ENCODE results near the gene UGT1A7. TPM values are rescaled to one million over a fixed set of nuclear protein-coding genes. Genes with fewer than 3 reads are reported as not detected.

The UGT1A7 gene
- total RNA-seq, 4 donors from 2014 or later: not detected

DNA sequence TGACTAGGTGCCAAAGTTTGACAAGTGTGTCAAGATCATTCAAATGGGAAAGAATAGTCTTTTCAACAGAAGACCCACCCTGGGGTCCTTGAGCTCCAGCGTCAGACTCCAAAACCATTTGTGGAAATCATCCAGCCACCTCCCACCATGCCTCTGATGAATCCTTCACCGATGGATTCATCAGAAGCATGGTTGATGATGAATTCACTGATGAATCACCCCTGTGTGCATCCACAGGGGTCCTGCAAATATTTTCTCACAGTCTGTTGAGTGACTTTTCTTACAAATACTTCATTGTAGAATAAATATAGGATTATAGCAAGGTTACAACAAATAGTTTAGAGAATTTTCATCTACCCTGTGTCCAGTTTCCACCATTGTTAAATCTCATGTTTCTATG is 5.7 kb upstream of the UGT1A7 start:
- ATAC-seq: no peak
- in situ Hi-C loops (cut with MboI; ENCODE audit: low sequenced_read_pairs in 4 of 4) (no loop called here), intact Hi-C loops (cut with DNase I; ENCODE audit: low total_unique reads) (no loop called here)
- Histone ChIP-seq H3K27me3 (no peaks in the 10 kb centered on the region), H3K4me3 (no peak overlapping the region), H3K4me1 (no peaks in the 10 kb centered on the region), H3K36me3 (no peaks in the 10 kb centered on the region), H3K27ac (no peak overlapping the region), H3K9me3 (no peaks in the 10 kb centered on the region)
- TF ChIP-seq, protein P1, sequence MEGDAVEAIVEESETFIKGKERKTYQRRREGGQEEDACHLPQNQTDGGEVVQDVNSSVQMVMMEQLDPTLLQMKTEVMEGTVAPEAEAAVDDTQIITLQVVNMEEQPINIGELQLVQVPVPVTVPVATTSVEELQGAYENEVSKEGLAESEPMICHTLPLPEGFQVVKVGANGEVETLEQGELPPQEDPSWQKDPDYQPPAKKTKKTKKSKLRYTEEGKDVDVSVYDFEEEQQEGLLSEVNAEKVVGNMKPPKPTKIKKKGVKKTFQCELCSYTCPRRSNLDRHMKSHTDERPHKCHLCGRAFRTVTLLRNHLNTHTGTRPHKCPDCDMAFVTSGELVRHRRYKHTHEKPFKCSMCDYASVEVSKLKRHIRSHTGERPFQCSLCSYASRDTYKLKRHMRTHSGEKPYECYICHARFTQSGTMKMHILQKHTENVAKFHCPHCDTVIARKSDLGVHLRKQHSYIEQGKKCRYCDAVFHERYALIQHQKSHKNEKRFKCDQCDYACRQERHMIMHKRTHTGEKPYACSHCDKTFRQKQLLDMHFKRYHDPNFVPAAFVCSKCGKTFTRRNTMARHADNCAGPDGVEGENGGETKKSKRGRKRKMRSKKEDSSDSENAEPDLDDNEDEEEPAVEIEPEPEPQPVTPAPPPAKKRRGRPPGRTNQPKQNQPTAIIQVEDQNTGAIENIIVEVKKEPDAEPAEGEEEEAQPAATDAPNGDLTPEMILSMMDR (IDR thresholded peaks at IDR 0.05 in 4 of 5, conservative IDR thresholded peaks at IDR 0.05 in 1 of 5): no peak
- no peak for TF ChIP-seq POLR2A (IDR thresholded peaks at IDR 0.05)
- no peak for DNase-seq

DNA sequence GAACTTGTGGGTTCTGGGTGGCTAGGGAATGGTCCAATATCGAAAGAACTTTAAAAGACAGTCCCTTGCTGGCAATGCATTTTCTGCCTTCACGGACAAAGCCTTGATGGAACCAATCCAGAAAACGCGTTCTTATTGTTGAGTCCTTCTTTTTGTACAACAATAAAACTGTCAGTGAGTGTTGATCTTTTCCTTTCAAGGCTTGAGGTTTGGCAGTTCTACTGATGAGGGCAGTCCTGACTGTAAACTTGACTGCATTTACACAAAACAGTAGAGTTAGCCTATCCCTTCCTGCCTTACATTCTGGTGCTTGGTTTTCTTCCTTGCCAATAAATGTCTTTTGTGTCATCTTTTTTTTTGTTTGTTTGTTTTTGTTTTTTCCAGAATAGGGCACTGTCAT is 2.5 kb upstream of the UGT1A7 start:
- no peak overlapping the region for H3K4me3 ChIP-seq
- DNase-seq: no peak
- no peaks in the 10 kb centered on the region for H3K36me3 ChIP-seq
- no peaks in the 10 kb centered on the region for H3K4me1 ChIP-seq
- intact Hi-C loops (cut with DNase I; ENCODE audit: low total_unique reads): no loop called here
- no peaks in the 10 kb centered on the region for H3K27me3 ChIP-seq
- H3K9me3 ChIP-seq: no peaks in the 10 kb centered on the region
- ATAC-seq: no peak
- H3K27ac ChIP-seq: no peak overlapping the region
- TF ChIP-seq, protein P1 (IDR thresholded peaks at IDR 0.05 in 4 of 5, conservative IDR thresholded peaks at IDR 0.05 in 1 of 5): no peak
- no peak for TF ChIP-seq POLR2A (IDR thresholded peaks at IDR 0.05)
- in situ Hi-C loops (cut with MboI; ENCODE audit: low sequenced_read_pairs in 4 of 4): no loop called here

DNA sequence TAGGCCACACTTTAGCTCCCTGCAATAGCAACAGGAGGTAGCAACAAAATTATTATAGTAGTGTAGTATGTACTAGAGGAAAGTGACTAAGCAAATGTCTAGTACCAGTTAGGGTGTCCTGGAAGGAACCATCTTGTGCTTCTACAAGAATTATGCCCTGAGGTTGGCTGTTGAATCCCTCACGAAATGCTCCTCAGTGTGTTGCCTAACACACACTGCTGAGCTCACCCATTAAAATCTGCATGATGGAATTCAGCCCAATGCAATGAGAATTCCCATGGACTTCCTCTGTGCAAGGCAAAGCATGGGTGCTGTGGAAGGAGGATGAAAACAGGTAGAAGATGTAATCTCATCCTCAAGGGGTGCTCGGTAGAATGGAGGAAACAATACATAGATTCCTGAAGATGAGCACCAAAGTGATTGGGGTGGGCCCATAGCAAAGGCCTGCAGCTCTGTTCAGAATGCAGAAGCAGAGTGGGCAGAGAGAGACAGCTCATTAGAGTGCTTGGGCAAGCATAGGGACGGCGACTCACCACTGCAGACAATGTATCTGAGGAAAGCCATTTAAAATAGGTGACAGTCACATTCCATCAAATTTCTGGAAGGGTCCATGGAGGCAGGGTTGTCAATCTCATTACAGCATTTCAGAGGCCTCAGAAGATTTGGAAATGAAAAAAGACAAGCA is 1.2 kb upstream of the UGT1A7 start:
- H3K27me3 ChIP-seq: no peaks in the 10 kb centered on the region
- no peaks in the 10 kb centered on the region for H3K36me3 ChIP-seq
- intact Hi-C loops (cut with DNase I; ENCODE audit: low total_unique reads): no loop called here
- DNase-seq (no peak), ATAC-seq (no peak)
- in situ Hi-C loops (cut with MboI; ENCODE audit: low sequenced_read_pairs in 4 of 4): no loop called here
- no peaks in the 10 kb centered on the region for H3K9me3 ChIP-seq
- H3K27ac ChIP-seq: no peak overlapping the region
- H3K4me1 ChIP-seq: no peaks in the 10 kb centered on the region
- TF ChIP-seq POLR2A (IDR thresholded peaks at IDR 0.05): no peak
- TF ChIP-seq, protein P1 (IDR thresholded peaks at IDR 0.05 in 4 of 5, conservative IDR thresholded peaks at IDR 0.05 in 1 of 5): no peak
- no peak overlapping the region for H3K4me3 ChIP-seq

DNA sequence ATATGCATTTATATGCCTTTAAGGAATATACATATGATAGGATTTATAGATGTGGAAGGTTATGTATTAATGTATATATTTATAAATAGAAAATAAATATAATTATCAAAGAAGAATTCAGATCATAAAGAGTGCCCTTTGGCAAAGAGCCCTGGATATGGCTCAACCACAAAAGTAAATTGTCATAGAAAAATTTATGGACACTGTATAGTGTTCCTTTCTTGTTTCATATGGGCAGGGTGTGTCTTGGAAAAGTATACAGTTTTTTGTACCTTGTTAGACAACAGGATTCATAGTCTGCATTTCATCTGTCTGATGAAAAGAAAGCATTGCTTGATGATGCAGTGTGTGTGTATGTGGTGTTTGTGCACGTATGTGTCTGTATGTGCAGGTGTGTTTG is 2.9 kb downstream of the UGT1A7 start:
- H3K36me3 ChIP-seq: no peaks in the 10 kb centered on the region
- H3K4me1 ChIP-seq: no peaks in the 10 kb centered on the region
- no peaks in the 10 kb centered on the region for H3K27me3 ChIP-seq
- DNase-seq: no peak
- intact Hi-C loops (cut with DNase I; ENCODE audit: low total_unique reads): no loop called here
- H3K4me3 ChIP-seq: no peak overlapping the region
- in situ Hi-C loops (cut with MboI; ENCODE audit: low sequenced_read_pairs in 4 of 4): no loop called here
- no peak overlapping the region for H3K27ac ChIP-seq
- TF ChIP-seq, protein P1 (IDR thresholded peaks at IDR 0.05 in 4 of 5, conservative IDR thresholded peaks at IDR 0.05 in 1 of 5): no peak
- TF ChIP-seq POLR2A (IDR thresholded peaks at IDR 0.05): no peak
- ATAC-seq: no peak
- no peaks in the 10 kb centered on the region for H3K9me3 ChIP-seq

DNA sequence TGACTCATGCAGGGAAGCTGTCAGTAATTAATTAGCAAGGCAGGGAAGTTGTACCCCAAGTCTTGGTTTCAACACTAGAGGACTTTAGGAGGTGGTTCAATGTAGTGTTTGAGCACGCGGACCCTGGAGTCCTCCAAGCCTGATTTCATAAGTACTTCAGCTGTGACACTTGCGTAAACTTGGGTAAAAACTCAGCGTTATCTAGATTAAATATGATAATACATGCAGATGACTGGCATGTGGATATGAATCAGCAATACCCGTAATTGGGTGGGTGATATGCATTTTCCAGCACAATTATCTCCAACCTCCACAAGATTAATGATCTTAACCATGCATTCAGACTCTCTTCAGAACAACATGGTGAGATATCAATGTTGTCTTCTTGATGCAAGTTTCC is 5.2 kb downstream of the UGT1A7 start:
- no peak for DNase-seq
- intact Hi-C loops (cut with DNase I; ENCODE audit: low total_unique reads) (no loop called here), in situ Hi-C loops (cut with MboI; ENCODE audit: low sequenced_read_pairs in 4 of 4) (no loop called here)
- no peak overlapping the region for H3K27ac ChIP-seq
- ATAC-seq: no peak
- TF ChIP-seq, protein P1 (IDR thresholded peaks at IDR 0.05 in 4 of 5, conservative IDR thresholded peaks at IDR 0.05 in 1 of 5): no peak
- TF ChIP-seq POLR2A (IDR thresholded peaks at IDR 0.05): no peak
- H3K27me3 ChIP-seq: no peaks in the 10 kb centered on the region
- no peaks in the 10 kb centered on the region for H3K36me3 ChIP-seq
- H3K4me3 ChIP-seq: no peak overlapping the region
- H3K4me1 ChIP-seq: no peaks in the 10 kb centered on the region
- no peaks in the 10 kb centered on the region for H3K9me3 ChIP-seq
